Measurements from ENCODE around the gene CEP70.

Gene CEP70

DNA sequence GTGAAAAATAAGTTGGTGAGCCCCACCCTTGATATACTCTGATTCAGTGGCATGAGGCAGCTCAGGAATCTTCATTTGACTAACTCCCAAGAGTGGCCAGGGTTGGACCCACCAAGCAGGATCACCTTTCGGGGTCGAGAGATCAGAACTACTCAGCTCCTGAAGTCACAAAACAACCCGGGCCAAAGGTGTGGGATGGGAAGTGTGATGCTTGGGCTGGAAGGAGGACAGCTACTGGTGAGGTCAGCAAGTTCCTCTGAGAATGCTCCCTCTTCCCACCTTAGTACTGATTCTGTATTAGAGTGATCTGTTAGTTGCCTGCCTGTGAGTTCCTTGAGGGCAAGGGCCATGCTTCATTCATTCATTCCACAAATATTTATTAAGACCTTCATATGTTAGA lies 144.6 kb downstream of the CEP70 start:
- no peak for DNase-seq

DNA sequence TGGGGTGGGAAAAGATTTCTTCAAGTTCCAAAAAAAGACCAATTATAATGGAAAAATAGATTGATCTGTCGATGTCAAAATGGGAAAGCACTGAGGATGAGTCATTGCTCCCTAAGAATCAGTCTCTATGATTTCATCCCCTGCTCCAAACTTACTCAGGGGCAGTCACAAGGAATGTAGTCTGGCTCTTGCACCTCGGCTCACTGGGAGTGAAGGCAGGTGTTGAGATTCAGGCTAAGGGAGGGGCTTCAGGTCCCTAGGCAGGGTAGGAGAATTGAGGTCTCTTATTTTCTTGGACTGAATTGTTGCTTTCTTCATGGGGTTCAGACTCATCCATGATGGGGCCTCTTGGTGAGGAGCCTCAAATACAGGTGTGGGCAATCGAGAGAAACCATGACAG lies 145.4 kb downstream of the CEP70 start:
- DNase-seq, result no peak

DNA sequence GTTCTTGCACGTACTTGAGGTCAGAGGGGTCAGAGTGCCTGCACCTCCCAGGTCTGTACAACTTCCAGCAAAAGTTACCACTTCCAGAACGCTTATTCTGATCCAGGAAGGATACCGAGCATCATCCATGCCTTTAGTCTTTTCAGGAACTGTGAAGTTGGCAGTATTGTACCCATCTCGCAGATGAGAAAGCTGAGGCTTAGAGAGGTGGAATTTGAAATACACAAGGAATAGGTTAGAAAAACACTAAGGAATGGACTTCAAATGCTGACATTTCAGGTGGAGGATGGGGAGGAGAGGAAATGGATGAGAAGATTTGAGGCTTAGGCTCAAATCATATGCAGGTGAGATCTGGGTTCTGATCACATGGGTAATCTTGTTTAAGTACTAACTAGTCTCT lies 148.4 kb downstream of the CEP70 start:
- no peak for DNase-seq

DNA sequence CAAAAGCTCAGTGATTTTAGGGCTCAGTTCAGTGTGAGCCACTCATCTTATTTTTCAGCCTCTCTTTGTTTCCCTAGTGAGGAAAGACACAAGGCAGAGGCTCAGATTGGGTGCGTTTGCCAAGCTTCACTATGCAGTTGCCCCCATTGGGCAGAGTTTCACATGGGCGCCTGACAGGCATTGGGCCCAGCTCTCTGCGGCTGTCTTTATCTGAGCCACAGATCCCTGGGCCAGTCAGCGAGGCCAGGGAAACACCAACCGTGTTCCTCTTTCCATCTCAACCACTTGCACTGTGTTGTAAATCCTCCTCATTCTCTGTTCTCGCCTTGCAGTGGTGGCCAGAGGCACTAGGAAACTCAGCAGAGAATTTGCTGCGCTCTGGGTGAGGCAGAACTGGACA lies 148.8 kb downstream of the CEP70 start:
- DNase-seq, result no peak
